HG02840 (cell line): ENCODE results near the gene TCEAL4.
"Not testable (repeated sequence)": the region's sequence is repeated elsewhere in the genome, so short reads cannot be mapped to it uniquely, and the experiment has no call there.

Source experiments
- ATAC-seq: cut with Tn5 transposase; IDR thresholded peaks from one replicate; pipeline ENCODE4 v1.9.1; 2021; ENCODE audit warnings: mild to moderate bottlenecking, moderate library complexity, moderate number of reproducible peaks; ENCODE audit not compliant: unreplicated experiment, low FRiP score

The TCEAL4 gene

DNA sequence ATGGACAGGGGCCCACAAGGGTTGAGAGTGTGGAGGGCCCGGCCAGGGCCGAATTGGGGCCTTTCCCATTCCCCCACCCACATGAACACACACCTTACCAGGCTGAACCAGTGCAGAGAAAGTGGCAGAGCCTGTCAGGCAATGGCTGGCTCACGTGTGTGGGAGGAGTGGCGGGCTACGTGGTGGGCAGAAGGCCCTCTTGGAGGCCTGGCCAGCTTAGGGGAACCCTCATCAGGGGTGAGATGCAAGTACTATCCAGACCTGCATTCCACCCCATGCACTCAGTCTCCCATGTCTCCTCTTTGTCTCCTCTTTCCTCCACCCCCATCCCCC is 965 bp downstream of the TCEAL4 start:
- ATAC-seq, result no peak

DNA sequence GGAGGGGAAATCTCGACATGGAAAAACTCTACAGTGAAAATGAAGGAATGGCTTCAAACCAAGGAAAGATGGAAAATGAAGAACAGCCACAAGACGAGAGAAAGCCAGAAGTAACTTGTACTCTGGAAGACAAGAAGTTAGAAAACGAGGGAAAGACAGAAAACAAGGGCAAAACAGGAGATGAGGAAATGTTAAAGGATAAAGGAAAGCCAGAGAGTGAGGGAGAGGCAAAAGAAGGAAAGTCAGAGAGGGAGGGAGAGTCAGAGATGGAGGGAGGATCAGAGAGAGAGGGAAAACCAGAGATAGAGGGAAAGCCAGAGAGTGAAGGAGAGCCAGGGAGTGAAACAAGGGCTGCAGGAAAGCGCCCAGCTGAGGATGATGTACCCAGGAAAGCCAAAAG is 1.3 kb downstream of the TCEAL4 start:
- no peak for ATAC-seq

DNA sequence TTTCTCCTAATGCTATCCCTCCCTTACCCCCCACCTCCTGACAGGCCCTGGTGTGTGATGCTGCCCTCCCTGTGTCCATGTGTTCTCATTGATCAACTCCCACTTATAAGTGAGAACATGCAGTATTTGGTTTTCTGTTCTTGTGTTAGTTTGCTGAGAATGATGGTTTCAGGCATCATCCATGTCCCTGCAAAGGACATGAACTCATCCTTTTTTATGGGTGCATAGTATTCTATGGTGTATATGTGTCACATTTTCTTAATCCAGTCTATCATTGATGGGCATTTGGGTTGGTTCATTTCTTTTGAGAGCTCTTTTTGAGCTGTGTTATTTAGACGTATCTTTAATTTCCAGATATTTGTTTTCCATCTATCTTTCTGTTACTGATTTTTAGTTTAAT is 7.0 kb downstream of the TCEAL4 start:
- not testable (repeated sequence) for ATAC-seq

DNA sequence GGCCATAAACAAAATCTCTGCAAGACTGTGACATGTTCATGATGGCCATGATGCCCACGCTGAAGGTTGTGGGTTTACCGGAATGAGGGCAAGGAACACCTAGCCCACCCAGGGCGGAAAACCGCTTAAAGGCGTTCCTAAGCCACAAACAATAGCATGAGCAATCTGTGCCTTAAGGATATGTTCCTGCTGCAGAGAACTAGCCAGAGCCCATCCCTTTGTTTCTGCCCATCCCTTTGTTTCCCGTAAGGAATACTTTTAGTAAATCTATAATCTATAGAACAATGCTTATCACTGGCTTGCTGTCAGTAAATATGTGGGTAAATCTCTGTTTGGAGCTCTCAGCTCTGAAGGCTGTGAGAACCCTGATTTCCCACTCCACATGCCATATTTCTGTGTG is 9.9 kb downstream of the TCEAL4 start:
- not testable (repeated sequence) for ATAC-seq

DNA sequence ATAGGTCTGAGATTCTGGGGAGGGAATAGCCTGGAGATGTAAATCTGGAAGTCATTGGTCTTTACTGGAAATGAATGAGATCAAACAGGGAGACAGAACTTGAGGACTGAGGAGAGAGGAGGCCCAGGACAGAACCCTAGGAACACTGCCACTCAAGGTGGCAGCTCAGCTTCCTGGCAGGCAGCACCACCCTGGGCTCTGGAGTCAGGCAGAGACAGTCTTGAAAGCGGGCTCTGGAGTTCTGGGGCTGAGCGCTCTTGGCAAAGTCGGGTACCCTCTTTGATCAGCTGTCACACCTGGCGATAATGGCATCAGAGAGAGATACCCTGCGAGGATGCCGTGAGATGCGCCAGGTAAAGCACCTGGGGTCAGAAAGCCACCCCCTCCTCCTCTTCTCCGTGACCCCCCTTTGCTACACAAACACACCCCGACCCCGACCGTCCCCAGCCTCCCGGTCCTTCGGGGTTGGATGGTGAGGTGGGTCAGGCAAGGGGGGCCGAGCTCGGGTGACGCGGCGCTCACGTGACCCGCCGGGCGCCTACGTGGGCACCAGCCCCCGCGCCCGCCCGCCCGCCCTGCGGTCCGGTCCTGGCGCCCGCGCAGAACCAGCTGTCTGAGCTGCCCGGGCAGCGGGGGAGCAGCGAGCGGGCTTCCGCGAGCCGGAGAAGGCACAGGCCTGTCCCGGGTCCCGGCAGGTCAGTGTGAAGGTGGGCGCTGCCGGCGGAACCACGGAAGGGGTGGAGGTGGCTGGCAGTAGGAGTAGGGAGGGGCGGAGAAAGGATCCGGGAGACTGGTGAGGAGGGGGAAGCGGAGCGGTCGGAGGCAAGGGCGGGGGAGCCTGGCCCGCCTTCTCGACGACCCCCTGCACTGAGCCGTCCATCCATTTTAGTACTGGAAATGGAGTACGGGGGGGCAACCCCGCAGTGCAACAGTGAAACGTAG is 22.3 kb downstream of the TCEAL4 start, which contains the start of gene TCEAL3:
TCEAL3 (plus strand) TSS at position 600 of the 942 bp plus-strand sequence. CDS start 1,102 bp downstream, outside the sequence.
- ATAC-seq, result no peak

DNA sequence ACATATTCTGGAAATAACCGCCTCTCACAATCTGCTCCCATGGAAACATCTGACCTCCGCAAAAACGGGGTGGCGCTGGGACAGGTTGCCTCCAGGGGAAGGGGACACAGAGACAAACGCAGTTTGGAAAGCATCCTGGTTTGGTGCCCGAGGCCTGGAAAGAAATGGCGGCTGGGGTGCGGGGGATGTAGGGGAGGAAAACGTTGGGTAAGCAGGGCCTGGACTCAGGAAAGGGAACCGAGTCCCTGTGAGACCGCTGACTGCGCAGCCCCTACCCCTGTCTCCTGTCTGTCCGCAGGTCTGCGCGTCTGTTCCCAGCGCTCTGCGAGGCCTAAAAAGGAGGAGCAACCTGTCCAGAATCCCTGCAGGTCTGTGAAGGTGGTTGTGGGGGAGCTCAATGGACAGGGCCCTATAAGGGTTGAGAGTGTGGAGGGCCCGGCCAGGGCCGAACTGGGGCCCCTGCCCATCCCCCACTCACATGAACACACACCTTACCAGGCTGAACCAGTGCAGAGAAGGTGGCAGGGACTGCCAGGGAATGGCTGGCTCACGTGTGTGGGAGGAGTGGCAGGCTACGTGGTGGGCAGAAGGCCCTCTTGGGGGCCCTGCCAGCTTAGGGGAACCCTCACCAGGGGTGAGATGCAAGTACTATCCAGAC is 23.1 kb downstream of the TCEAL4 start:
- ATAC-seq, result no peak

DNA sequence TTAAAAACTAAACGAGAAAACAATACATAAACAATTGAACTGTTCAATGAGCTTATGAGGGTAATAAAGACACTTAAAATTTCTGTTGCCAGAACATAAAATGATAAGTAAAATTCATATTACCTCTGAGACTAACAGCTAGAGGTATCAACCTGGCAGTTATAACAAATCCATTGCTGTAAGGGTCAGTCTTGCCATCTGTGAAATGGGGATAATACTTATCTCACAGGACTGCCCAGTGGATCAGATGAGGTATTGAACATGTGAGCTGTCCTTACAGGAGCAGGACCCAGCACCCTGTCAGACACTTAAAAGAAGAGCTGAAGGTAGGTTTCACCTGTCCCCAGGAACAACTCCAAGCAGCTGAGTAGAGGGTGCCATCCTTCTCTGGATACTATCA is 25.0 kb downstream of the TCEAL4 start:
- no peak for ATAC-seq

DNA sequence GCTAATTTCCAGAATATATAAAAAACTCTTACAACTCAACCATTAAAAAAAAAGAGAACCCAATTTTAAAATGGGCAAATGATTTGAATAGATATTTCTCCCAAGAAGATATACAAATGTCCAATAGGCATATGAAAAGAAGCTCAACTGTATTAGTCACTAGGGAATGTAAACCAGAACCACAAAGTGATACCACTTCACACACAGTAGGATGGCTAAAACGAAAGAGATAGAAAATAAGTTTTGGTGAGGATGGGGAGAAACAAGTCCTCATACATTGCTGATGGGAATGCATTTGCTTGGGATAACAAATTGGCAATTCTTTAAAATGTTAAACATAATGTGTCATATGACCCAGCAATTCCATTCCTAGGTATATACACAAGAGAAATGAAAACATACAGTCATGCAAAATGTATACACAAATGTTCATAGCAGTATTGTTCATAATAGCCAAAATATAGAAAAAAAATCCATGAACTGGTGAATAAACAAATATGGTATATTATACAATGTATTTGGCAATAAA is 28.1 kb downstream of the TCEAL4 start:
- ATAC-seq, result no peak

DNA sequence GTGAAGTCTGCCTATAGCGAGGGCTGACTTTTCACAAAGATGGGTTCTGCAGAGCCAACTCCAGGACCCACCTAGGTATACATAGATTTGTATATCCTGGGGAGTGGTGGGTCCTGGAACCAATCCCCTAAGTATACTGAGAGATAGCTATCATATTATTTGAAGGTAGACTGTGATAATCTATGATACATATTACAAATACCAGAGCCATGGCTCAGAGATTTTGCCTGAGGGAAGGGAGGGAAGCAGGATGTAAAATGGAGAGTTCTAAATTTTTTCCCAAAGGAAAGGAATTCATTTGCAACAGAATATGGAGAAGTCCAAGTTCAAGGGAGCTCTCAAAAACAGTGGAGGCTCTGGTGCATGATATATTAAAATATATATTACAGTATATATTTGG is 29.7 kb downstream of the TCEAL4 start:
- no peak for ATAC-seq

DNA sequence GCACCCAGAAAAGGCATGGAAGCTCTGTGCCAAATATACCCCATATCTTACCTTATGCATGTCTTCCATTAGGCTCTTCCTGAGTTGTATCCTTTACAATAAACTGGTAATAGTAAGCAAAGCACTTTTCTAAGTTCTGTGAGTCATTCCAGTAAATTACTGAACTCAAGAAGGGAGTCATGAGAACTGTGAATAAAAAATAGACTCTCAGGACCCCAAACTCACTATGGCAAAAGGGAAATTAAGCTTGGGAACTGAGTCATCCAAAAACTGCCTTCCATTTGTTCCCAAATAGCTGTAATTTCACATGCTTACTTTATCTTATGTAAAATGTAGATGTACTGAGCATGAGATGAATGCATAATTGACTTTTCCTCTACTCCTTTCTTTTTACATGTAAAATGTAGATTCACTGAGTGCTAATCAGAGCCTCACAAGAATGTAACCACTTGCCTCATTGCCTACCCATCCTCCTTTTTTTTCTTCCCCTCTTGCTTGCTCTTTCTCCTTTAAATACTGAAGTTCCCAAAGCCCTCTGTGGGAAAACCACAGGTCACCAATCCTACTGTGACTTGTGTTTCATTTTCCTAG is 30.6 kb downstream of the TCEAL4 start:
- ATAC-seq, result no peak

DNA sequence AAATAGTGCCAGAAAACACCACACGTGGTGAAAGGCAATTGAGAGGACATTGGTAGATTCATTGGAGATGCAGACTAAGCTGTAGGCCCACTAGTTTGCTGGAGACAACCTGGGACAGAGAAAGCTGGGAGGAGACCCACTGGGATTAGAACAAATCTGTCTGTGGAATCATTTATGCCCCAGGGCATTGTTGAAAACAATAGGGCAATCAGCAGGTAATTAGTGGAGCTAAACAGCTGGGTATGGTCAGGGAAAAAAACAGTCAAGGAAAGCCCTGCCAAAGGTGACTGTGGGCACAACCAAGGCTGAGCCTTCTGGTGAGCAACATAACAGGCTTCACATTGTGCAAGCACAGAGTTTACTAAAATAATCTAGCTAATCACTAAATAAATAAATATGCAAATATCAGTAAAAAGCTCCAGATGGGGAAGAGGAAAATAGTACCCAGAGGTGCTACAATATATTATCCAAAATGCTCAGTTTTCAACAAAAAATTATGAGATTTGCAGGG is 31.4 kb downstream of the TCEAL4 start:
- ATAC-seq, result no peak

DNA sequence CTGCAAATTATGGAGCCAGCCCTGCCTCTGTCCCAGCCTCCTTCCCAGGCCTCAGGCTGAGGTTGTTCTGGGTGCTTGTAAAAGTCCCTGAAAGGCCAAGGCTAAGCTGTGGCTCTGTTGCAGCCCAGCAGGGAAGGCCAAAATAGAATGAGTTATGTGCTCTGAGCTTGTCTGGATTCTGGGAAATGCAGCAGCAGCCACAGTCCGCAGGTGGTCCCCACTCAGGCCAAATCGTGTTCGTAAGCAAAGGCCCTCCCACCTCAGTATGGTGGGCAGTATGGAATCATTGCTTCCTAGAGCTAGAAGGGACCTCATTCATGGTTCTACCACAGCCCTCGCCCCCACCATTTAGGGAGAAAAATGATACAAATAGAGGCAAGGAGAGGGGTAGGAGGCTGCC is 38.8 kb downstream of the TCEAL4 start:
- ATAC-seq, result no peak

DNA sequence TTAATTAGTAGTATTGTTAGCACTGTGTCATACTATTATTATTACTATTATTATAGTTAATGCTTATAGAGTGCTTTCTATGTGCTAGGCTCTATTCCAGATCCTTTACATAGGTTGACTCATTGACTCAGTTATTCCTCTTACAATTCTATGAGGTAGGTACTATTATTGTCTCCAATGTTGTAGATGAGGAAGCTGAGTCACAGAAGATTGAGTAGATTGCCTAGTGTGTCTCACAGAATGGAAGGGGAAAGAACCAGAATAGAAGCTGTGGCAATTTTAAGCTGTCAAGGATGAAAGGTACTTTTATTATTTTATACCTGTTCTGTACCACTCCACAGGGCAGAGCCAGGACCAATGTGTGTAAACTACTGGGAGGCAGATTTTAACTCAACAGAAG is 41.5 kb downstream of the TCEAL4 start:
- no peak for ATAC-seq

DNA sequence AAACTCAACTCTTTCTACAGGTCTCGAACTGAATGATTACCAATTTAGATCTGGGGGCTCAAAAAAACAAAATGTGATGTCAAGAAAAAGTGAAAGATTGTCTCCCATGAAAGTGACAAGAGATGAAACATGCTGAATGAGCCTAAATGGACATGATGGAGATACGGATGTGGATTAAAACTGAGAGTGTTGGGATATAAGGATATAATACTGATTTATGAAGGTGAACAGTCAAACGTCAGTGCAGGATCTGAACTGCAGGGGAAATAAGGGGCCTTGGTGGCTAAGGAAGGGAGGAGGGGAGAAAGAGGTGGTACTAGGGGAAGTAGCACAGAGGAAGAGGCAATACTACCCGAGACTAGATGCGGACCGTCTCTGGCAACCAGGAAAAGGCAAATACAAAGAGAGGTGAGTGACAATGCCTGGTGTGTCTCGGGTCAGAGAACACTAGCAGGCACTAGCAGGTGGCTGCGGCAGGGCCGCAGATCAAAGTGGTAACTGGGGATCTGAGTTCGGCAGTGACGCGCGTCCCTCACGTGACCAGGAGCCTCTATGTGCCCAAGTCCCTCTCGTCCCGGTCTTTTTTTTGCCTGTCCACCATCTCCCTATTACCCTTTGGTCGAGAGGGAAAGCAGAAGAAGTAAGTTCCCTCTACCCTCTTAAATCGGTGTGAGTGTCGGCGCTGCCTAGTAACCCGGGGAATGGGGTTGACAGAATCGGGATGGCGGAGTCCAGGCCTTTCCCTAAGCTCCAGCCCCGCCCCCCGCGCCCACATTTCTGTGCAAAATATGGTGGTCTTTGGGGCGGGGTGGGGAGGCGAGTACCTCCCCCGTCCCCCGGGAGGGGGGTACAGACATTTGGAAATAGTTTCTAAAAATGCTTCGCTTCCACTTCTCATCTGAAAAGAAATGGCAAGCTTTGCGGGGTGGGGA is 43.3 kb downstream of the TCEAL4 start, which contains the start of gene TCEAL1:
TCEAL1 (plus strand) TSS at position 590 of the 932 bp plus-strand sequence. CDS start 942 bp downstream, outside the sequence.
- ATAC-seq, result peak; percentile 52

DNA sequence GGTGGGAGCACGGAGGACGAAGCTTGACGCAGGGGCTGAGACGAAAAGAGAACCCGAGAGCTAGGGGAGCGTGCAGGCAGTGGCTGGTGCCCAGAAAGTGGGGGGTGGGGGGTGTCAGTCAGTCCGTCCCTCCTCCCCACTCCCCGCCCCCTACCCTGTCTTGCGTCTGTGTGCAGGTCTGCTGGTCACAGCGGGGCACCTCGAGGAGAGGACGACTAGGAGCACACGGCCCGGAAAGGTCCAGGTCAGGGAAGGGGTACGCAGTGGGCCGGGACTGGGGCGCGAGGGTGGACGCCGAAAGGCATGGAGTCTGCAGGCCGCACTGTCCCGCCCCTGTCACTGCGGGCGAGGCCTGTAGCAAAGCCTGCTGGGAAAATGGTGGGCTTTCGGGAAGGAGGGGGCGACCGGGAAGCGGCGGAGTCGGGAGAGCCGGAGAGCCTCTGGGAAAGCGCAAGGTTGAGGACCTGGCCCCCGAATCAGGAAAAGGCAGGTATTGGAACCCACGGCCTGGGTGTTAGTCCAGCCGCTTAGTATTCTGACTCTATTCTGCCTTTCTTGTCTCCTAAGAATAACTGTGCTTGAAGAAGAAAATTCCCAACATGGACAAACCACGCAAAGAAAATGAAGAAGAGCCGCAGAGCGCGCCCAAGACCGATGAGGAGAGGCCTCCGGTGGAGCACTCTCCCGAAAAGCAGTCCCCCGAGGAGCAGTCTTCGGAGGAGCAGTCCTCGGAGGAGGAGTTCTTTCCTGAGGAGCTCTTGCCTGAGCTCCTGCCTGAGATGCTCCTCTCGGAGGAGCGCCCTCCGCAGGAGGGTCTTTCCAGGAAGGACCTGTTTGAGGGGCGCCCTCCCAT is 44.2 kb downstream of the TCEAL4 start:
- no peak for ATAC-seq

DNA sequence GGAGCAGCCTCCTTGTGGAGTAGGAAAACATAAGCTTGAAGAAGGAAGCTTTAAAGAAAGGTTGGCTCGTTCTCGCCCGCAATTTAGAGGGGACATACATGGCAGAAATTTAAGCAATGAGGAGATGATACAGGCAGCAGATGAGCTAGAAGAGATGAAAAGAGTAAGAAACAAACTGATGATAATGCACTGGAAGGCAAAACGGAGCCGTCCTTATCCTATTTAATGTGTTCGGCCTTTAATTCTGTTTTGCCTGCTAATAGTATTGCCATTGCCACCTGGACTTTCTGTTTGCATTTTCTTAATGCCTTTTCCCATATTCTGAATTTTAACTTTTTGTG is 44.8 kb downstream of the TCEAL4 start:
- no peak for ATAC-seq

DNA sequence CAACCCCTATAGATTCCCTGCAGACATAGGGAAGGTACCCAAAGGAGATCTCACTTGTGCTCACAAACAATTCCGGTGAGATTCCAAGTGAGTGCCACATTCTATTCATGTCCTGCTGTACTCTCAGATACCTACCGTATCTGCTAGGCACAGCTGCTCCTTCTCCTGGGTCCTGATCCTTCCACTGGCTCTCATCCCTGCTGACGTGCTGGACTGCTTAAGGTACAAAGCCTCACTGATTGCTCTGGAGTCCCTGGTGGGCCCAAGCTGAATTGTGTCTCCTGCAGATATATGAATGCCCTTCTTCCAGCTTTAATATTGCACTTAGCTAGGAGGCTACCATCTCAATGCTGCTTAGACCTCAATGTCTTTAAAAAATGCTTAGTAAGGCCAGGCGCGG is 45.8 kb downstream of the TCEAL4 start:
- no peak for ATAC-seq

DNA sequence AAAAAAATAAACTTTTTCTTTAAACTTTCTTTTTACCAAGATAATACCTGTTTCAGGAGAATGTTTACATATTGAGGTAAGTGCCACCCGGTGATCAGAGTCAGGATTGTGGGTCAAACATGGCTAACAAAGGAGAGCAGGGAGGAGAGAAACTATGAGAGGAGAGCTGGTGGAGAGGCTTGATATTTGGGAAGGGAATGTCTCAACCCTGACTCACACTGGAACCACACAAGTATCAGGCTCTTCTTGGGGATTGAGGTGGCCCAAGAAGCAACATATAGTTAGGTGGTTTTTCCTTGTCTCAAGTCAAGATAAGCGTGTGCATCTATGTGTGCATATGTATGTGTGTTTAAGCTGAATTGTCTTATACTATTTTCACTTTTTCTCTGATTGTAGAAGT is 50.1 kb downstream of the TCEAL4 start:
- ATAC-seq, result no peak
